K562 (cell line): ENCODE results near the gene ATG13. TPM values are rescaled to one million over a fixed set of nuclear protein-coding genes. Genes with fewer than 3 reads are reported as not detected.

Experiments
- C11orf30 ChIP-seq: fragments of 450-650 bp; IDR thresholded peaks from 2 replicates; pipeline ENCODE4 v1.6.1; 2016; ENCODE audit warnings: low read depth, mild to moderate bottlenecking
- ETV1 ChIP-seq: fragments of 450-650 bp; conservative IDR thresholded peaks from 2 replicates; pipeline ENCODE4 v1.6.1; 2016; ENCODE audit warnings: missing genetic modification characterization, control low read depth, low read depth, missing compliant biosample characterization
- GTF2E2 ChIP-seq: fragments of 200-800 bp; sonication (Bioruptor generic); IDR thresholded peaks from 2 replicates; pipeline ENCODE4 v1.6.1; 2016; ENCODE audit warnings: missing genetic modification characterization, missing compliant biosample characterization
- HNRNPUL1 ChIP-seq: fragments of 200-400 bp; formaldehyde crosslinking; IDR thresholded peaks from 2 replicates; pipeline ENCODE4 v1.6.1; 2017; ENCODE audit warnings: low read length
- KDM1A ChIP-seq, 2 experiments: fragments of 450-650 bp; IDR thresholded peaks; 2 replicates each; pipeline ENCODE4 v1.6.1; 2016; ENCODE audit warnings: mild to moderate bottlenecking in 2 of 2
- NFATC3 ChIP-seq: fragments of 450-650 bp; IDR thresholded peaks from 2 replicates; pipeline ENCODE4 v1.6.1; 2017; ENCODE audit warnings: mild to moderate bottlenecking
- NR2C2 ChIP-seq, 2 experiments: fragments of 200-800 bp in 1 of 2; sonication (Bioruptor generic) in 1 of 2; sonication (generic) in 1 of 2; formaldehyde crosslinking in 1 of 2; IDR thresholded peaks; 2 replicates each; pipeline versions ENCODE4 v1.6.1 to v1.8.0; 2016 to 2022; ENCODE audit warnings: mild to moderate bottlenecking in 1 of 2, missing compliant biosample characterization in 1 of 2, missing genetic modification characterization in 1 of 2, missing genetic modification reagents in 1 of 2
- TOE1 ChIP-seq, 2 experiments: fragments of 450-650 bp in 1 of 2; sonication (generic) in 1 of 2; formaldehyde crosslinking in 1 of 2; IDR thresholded peaks; 2 replicates each; pipeline versions ENCODE4 v1.7.1 to v1.8.0; 2016 to 2022; ENCODE audit warnings: borderline replicate concordance in 2 of 2, mild to moderate bottlenecking in 2 of 2, antibody characterized with exemption in 1 of 2, inconsistent platforms in 1 of 2, low read depth in 1 of 2, missing genetic modification reagents in 1 of 2, moderate library complexity in 1 of 2
- XRCC4 ChIP-seq: IDR thresholded peaks from one replicate; pipeline ENCODE4 v1.6.1; 2011; ENCODE audit not compliant: insufficient read depth, insufficient read length; ENCODE audit errors: extremely low read depth
- ZBTB9 ChIP-seq: fragments of 450-650 bp; formaldehyde crosslinking; IDR thresholded peaks from 2 replicates; pipeline ENCODE4 v1.4.0; 2020; ENCODE audit warnings: mild to moderate bottlenecking, moderate library complexity
- ZNF124 ChIP-seq: sonication (generic); formaldehyde crosslinking; IDR thresholded peaks from 2 replicates; pipeline ENCODE4 v1.8.1; 2022; ENCODE audit warnings: missing genetic modification reagents
- ZNF23 ChIP-seq: fragments of 250-450 bp; sonication (Bioruptor Pico); IDR thresholded peaks from 2 replicates; pipeline ENCODE4 v1.4.0; 2020; ENCODE audit warnings: mild to moderate bottlenecking
- ZNF384 ChIP-seq: IDR thresholded peaks from 2 replicates; pipeline ENCODE4 v1.6.1; 2012; ENCODE audit warnings: low read depth, low read length, improper control_type of control experiment
- polyA plus RNA-seq, 8 experiments: library from polyadenylated mRNA; depleted of rRNA in 4 of 8; stranded (reverse) in 5 of 8; unstranded in 3 of 8; fragments of >200 nt; fragmentation: Nextera tagmentation in 2 of 8; fragmentation: Illumina TruSeq in 1 of 8; extraction: Ambion mirVana in 2 of 8; extraction: Trizol in 1 of 8; gene quantifications; 2 replicates each; pipeline versions ENCODE4 v1.2.1 to v1.2.3, GENCODE V29; 2011 to 2014; ENCODE audit warnings: inconsistent platforms in 1 of 8, missing spikeins in 1 of 8
- total RNA-seq, 7 experiments: library from RNA; depleted of rRNA in 6 of 7; stranded (reverse); fragments of >200 nt in 6 of 7; fragmentation: Illumina TruSeq in 2 of 7; extraction: Trizol in 2 of 7; gene quantifications; 2 replicates each; pipeline versions ENCODE4 v1.2.1 to v1.2.3, GENCODE V29; 2011 to 2021; ENCODE audit warnings: low replicate concordance in 1 of 7
- TF ChIP-seq, protein P1 (sequence below): fragments of 450-650 bp; IDR thresholded peaks from 2 replicates; pipeline ENCODE4 v1.6.1; 2014; ENCODE audit warnings: low read depth, mild to moderate bottlenecking, moderate library complexity, borderline replicate concordance
- TF ChIP-seq, protein P2 (sequence below): fragments of 450-650 bp; IDR thresholded peaks from 2 replicates; pipeline ENCODE4 v1.7.1; 2018; ENCODE audit warnings: mild to moderate bottlenecking, low read depth; ENCODE audit not compliant: partially characterized antibody
- TF ChIP-seq, protein P3 (sequence below): fragments of 250-450 bp; sonication (Bioruptor Pico); IDR thresholded peaks from 2 replicates; pipeline ENCODE4 v1.5.0; 2021
- TF ChIP-seq, protein P4 (sequence below): fragments of 250-450 bp; sonication (Bioruptor Pico); IDR thresholded peaks from 2 replicates; pipeline ENCODE4 v1.4.0; 2020; ENCODE audit warnings: mild to moderate bottlenecking, moderate library complexity

ATG13 gene
- total and polyA plus RNA-seq, 9 of the 15 experiments (the other 6 are each of a cell fraction or from before 2014, with no cell fraction given), result 13.1 to 61.5 (median 36.5) TPM

GRCh38 chr11:46617134-46617971, at the start of gene ATG13, which contains the start of gene HARBI1 (continued):
- TF ChIP-seq, protein P1, sequence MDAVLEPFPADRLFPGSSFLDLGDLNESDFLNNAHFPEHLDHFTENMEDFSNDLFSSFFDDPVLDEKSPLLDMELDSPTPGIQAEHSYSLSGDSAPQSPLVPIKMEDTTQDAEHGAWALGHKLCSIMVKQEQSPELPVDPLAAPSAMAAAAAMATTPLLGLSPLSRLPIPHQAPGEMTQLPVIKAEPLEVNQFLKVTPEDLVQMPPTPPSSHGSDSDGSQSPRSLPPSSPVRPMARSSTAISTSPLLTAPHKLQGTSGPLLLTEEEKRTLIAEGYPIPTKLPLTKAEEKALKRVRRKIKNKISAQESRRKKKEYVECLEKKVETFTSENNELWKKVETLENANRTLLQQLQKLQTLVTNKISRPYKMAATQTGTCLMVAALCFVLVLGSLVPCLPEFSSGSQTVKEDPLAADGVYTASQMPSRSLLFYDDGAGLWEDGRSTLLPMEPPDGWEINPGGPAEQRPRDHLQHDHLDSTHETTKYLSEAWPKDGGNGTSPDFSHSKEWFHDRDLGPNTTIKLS, result peak; percentile 74; the same call in 1 of the 2 replicates
- TF ChIP-seq NR2C2 (CRISPR knock-in tag; IDR thresholded peaks at IDR 0.05) (no peak), NR2C2 (tag; IDR thresholded peaks at IDR 0.05) (peak; percentile 88), HNRNPUL1 (no peak), ZBTB9 (CRISPR knock-in tag) (0 out of 2 replicates have a peak, but pooled peaks have one; percentile 17), C11orf30 (peak; percentile 87), ZNF124 (CRISPR knock-in tag) (no peak), NFATC3 (0 out of 2 replicates have a peak, but pooled peaks have one; percentile 44), TOE1 (IDR thresholded peaks at IDR 0.05; ENCODE audit: borderline replicate concordance) (peak; percentile 93), TOE1 (CRISPR knock-in tag; IDR thresholded peaks at IDR 0.05; ENCODE audit: borderline replicate concordance, low read depth) (no peak), ETV1 (tag) (no peak; the same call in 1 of the 2 replicates), ZNF384 (0 out of 2 replicates have a peak, but pooled peaks have one; percentile 24), GTF2E2 (tag) (peak; percentile 46; the same call in 1 of the 2 replicates), KDM1A (IDR thresholded peaks at IDR 0.05) (no peak), XRCC4 (no peak), ZNF23 (CRISPR knock-in tag) (no peak)
- TF ChIP-seq, protein P2, sequence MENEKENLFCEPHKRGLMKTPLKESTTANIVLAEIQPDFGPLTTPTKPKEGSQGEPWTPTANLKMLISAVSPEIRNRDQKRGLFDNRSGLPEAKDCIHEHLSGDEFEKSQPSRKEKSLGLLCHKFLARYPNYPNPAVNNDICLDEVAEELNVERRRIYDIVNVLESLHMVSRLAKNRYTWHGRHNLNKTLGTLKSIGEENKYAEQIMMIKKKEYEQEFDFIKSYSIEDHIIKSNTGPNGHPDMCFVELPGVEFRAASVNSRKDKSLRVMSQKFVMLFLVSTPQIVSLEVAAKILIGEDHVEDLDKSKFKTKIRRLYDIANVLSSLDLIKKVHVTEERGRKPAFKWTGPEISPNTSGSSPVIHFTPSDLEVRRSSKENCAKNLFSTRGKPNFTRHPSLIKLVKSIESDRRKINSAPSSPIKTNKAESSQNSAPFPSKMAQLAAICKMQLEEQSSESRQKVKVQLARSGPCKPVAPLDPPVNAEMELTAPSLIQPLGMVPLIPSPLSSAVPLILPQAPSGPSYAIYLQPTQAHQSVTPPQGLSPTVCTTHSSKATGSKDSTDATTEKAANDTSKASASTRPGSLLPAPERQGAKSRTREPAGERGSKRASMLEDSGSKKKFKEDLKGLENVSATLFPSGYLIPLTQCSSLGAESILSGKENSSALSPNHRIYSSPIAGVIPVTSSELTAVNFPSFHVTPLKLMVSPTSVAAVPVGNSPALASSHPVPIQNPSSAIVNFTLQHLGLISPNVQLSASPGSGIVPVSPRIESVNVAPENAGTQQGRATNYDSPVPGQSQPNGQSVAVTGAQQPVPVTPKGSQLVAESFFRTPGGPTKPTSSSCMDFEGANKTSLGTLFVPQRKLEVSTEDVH, result peak; percentile 20
- TF ChIP-seq, protein P3, sequence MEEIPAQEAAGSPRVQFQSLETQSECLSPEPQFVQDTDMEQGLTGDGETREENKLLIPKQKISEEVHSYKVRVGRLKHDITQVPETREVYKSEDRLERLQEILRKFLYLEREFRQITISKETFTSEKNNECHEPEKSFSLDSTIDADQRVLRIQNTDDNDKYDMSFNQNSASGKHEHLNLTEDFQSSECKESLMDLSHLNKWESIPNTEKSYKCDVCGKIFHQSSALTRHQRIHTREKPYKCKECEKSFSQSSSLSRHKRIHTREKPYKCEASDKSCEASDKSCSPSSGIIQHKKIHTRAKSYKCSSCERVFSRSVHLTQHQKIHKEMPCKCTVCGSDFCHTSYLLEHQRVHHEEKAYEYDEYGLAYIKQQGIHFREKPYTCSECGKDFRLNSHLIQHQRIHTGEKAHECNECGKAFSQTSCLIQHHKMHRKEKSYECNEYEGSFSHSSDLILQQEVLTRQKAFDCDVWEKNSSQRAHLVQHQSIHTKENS (CRISPR knock-in tag), result no peak
- TF ChIP-seq, protein P4, sequence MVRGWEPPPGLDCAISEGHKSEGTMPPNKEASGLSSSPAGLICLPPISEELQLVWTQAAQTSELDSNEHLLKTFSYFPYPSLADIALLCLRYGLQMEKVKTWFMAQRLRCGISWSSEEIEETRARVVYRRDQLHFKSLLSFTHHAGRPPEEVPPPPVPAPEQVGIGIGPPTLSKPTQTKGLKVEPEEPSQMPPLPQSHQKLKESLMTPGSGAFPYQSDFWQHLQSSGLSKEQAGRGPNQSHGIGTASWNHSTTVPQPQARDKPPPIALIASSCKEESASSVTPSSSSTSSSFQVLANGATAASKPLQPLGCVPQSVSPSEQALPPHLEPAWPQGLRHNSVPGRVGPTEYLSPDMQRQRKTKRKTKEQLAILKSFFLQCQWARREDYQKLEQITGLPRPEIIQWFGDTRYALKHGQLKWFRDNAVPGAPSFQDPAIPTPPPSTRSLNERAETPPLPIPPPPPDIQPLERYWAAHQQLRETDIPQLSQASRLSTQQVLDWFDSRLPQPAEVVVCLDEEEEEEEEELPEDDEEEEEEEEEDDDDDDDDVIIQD (CRISPR knock-in tag), result no peak
